DLD1 (cell line): ENCODE data around the gene TNIK.

Source experiments
- in situ Hi-C: cut with HindIII; loops from 2 replicates; pipeline ENCODE4 v1.10.0; 2017; ENCODE audit warnings: low sequenced_read_pairs

TNIK gene

DNA sequence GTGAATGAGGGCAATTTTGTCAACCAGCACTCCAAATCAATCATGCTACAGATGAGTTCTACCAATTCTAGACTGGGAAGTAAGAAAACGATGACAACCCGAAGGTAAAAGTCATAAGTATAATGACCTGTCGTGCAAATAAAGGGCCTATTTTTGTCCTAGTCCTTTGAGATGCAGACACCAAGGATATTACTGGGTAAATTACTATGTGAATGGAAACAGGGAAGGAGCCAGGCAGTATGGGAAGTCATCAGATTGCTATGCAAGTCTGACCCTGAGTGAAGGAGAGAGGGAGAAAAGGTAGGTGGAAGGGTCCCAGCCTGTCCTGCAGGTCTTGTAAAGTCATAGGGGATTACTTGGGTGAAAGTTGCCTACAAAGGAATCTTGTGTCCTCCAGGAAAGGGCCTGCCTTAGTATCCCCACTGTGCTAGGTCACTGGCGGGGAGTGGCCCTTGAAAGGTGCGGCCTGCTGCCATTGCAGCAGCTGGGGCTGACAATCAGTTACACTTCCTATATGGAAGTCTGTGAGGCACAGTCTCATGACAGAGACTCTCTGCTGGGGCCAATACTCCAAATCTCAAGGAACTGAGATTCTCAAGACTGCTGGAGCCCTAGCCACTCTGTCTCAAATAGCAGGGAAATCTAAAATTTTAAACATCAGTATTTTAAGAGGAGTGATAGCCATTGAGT is 283.8 kb downstream of the TNIK start:
- in situ Hi-C loops = no loop called here

DNA sequence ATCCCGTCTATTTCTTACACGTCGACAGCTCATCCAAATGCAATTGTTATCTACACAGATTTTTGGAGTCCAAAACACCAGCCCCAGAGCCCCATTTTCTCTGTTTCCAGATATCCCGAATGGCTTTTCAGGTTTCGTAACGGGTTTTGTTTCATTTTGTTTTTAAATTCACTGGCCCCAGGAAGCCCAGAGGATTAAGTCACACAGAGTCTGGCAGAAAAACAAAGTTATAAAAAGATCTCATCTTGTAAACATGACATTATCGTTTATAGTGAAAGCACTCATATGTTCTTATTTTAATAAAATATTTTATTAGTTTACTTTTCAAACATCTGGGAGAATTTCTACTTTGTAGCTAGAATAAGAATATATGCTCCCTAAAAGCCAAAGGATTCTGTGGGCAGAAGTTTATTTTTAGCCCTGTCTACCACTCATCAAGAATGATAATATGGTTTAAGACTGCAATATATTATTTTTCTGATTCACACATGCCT is 284.4 kb downstream of the TNIK start:
- in situ Hi-C loops = no loop called here

DNA sequence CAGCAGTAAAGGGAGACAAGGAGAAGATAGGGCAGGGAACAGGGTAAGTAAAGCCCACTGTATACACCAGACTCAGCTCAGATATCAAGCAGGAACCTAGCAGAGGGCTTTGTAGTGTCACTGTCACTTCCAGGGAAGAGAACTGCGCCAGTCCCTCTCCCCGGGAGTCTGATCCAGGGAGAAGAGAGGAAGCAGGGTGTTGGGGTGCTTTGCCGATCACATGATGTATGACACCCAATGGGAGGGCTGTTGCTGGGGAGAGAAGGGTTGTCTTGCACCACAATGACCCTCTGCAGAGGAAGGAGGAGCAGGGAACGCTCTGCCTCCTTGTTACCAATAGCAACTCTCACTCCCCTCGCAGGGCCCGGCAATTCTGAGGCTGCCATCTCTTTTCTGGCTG is 286.5 kb downstream of the TNIK start:
- in situ Hi-C loops = no loop called here

DNA sequence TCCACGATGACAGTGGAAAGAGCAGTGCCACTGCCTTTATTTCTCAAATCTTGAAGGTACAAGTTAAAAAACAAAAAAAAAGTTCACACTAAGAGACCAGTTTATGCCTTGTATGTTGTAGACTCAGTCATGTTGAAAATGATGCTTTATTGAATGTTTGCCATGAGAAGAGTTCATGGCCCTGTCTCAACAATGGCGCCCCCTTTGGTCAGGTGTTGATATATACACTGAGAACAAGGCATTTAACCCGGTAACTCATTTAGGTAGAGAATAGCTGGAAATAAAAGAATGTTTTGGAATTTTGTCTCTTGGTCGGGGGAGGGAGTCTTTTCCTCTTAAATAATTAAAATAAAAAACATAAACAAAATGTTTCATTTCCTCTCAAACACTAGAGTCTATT is 288.1 kb downstream of the TNIK start:
- in situ Hi-C loops = no loop called here

DNA sequence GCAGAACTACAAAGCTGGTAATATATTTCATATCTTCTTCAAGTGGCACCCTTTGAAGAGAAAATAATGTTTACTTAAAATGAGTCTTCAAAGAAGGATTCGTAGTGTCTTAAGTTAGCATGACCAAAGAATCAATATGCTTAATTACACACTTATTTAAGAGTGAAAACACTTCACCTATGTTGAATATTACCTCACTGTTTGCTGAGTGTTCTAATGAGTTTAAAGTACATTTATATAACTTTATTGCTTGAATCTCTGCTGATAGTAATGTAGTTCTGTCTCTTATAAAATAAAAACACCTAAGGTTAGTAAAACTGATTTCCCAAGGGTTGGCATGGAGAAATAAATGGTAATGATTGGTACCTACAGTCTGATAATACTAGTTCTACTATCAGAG is 290.3 kb downstream of the TNIK start:
- in situ Hi-C loops = loop anchor here (5.0 kb wide), 1 partner anchor 63 kb away; no protein-coding TSS in a partner anchor

DNA sequence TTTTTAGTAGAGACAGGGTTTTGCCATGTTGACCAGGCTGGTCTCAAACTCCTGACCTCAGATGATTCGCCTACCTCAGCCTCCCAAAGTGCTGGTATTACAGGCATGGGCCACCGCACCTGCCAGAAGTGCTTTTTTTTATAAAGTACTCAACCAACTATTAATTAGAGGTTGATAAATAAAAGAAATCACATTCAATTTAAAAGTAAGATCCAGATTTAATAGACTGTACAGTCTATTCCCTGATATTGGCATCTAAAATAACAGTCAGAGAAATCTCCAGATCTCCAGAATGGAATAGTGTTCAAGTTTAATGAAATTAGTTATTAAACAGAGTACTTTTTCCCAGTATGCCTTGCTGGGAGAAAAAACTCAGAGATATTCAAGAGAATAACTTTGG is 290.8 kb downstream of the TNIK start:
- in situ Hi-C loops = loop anchor here (5.0 kb wide), 1 partner anchor 62 kb away; no protein-coding TSS in a partner anchor

DNA sequence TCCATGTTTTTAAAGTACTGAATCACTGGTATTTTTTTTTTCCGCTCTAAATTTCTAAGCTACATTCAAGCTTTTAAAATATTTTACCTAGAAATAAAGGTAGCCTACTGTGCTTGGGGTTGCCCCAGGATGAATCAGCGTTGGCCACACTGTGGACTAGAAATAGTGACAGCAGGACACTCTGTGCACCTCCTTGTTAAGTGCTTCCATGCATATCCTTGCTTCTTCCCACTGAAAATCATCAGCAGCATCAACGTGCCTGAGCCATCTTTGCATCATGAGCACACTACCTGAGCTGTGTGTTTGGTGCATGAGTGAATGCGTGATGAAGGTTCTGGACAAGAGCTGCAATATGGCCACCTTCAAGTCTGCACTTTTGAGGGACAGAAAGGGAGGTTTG is 291.7 kb downstream of the TNIK start:
- in situ Hi-C loops = loop anchor here (5.0 kb wide), 1 partner anchor 61 kb away; no protein-coding TSS in a partner anchor

DNA sequence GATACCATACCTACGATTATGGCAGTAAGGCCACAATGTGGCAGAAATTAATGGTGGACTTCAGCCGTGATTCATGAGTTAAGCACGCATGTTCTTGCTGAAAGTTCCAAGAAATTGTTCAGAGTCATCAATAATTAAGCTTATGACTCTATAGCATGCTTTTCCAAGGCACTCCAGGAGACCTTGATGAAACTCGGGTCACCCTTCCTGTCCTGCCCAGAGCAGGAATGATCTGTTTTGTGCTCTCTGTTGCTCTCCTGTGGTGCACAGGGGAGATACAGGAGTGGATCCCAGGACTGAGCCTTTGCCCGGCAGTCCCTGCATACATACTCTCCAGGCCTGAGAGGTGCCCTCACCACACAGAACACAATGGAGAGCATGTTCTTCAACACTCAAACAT is 292.1 kb downstream of the TNIK start:
- in situ Hi-C loops = loop anchor here (5.0 kb wide), 1 partner anchor 61 kb away; no protein-coding TSS in a partner anchor

DNA sequence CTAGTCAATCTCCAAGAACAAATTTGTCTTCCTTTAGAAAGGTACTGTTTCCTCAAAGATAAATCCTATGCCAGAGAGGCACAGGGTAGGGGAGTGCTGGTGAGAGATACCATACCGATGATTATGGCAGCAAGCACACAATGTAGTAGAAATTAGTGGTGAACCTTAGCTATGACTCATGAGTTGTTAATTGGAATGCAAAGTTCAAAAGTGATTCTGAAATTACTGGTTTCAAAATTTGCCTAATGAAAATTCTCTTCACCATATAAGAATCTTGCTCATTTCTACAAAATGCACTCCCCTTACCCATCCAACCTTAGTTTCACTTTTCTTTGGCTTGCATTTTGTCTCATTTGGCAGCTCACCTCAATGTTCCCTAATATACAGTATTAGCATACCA is 294.2 kb downstream of the TNIK start:
- in situ Hi-C loops = loop anchor here (5.0 kb wide), 1 partner anchor 59 kb away; no protein-coding TSS in a partner anchor

DNA sequence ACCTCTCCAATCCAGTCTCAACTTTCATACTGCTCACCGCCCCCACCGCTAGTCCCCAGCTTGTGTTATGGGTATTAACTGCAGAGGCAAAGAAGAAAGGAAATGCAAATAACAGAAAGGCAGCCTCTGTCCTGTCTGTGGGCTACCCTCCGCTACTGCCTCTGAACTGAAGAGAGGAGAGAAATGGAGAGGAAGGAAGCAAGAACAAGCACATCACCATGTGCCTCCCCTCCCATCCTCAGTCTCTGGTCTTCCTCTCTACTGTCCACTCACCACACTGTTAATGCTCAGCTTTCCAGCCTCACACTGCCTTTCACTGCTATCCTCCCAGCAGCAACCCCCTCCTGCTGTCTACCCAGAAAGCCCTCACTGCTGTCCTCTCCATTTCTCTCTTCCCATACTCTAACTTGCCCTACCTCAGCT is 294.7 kb downstream of the TNIK start:
- in situ Hi-C loops = loop anchor here (5.0 kb wide), 1 partner anchor 58 kb away; no protein-coding TSS in a partner anchor

DNA sequence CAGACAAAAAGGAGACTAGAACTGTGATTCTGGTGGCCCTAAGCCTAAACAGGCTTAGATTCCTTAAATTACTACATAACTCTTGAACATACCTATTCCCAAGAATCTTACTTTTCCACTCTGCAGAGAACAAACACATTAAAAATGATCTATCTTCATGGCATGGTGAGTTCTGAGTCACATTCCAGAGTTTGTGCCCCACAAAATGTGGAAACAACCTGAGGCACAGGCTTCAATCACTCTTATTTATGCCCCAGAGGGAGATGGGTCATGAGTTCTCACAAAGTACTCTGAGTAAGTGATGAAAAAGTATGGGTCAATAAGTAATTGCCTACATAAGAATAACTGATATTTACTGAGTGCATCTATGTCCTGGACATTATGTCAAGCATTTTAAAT is 296.1 kb downstream of the TNIK start:
- in situ Hi-C loops = no loop called here

DNA sequence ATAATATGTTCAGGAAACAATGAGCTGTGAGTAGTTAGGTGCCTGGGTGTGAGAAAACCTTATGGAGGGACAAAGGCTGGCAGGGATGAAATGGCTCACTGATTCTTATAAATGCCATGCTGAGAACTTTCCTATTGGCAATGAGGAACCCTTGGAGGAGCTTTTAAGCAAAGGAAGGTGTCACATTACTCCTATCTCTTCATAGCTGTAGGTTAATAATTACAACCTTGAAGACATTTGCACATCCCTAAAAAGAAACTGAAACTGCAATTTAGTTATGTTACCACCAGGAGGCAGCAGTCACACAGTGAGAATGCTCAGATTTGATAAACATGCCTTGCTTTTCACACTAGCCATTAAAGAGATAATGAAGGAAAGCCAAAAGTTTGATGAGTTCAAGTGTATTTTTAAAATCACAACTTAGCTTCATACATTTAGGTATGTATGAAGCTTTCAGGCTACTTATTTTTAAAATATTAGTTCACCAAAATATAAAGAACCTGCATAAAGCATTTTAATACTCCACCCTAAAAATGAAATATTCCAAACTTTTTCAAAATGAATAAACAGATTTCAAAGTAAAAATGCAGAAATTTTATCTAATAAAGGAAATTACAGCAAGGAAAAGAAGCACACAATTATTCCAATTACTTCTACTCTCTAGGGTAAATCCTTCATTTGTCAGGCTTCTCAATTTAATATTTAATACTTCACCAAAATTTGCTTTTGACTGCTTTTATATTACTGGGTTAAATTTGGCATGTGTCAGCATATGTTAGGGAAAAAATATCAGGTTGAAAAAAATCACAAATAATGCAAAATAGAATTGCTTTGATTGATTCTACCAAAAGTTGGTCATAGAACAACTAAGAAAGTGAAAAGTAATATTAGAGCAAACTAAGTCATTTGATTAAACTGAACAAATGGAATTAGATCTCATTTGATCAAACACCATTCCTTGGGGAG is 296.8 kb downstream of the TNIK start:
- in situ Hi-C loops = no loop called here

DNA sequence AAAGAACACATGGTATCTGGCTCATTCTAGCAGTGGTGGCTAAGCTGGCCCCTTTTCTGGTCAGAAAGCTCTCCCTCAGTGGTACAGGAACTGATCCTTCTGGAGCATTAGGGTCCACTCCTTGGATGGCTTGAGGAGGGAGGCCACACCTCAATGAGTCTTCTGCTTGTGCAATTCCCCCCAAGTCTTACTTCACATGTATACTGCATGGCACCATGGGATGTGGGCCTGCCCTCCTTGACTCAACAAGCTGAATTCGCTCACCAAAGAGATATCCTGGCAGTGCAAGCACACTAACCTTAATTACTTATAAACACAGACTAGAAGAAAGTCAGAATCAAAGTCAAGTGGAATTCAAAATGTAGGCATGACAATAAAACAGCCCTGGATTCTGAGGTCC is 299.9 kb downstream of the TNIK start:
- in situ Hi-C loops = no loop called here

DNA sequence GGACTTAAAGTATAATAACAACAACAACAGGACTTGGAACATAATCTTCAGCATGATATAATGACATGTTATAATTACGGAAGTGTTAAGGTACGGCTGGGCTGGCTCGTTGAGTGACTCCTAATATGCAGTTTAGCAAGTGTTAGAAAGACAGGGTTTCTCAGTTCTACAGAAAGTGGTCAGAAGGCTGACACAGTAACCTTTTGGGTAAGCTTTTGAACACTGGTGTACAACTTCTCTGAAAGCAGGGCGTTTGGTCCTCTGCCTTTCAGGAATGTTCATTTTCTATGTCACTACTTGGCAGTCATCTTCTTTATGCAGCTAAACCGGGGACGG is 300.4 kb downstream of the TNIK start:
- in situ Hi-C loops = no loop called here

DNA sequence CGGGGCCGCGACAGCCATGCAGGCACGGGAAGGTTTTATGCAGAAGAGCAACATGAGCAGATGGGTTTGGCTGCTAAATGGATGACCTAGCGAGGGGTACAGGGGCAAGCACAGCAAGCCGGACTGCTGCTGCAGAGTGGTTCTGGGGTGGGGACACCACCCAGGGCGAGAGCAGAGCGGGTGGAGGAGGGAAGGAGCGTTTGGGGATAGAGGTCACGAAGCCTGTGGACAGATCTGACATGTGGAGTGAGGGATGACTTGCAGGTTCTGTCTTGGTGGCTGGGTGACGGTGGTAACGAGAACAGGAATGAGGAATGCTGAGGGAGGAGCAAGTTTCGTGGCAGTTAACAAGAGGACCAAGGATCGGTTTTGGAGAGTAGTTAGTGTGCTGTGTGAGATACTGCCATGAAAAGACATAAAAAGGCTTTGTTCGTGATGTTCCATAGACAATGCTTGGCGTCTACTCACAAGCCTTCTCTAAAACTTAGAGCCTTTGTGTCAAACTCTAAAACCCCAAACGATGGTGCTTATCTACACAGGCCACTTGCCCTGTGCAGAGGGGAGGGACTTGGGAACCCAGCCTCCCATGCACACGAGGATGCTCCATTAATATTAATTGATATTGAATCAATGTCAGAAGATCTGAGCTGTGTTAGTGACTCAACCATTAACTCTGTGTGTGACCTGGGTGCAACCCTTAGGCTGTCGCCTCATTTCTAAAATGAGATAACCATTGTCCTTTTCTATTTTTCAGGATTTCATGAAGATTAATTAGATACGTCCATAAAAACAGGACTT is 301.0 kb downstream of the TNIK start:
- in situ Hi-C loops = no loop called here

DNA sequence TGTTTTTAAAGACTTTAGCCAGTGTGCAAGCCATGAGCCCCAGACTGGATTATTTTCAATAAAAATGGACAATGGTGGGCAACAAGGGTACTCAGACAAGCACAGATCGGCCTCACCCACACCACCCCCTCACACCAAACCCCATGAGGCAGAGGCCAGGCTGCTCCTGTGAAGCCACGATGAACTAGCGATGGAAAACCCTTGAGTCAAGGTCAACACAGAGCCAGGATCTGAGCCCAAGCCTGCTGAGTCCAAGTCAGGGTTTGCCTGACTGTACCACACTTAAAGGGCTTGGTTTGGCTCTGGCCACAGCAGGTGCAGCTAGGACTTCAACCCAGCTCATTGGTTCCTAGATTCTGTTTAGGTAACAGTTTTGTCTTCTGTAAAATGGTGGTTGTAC is 302.2 kb downstream of the TNIK start:
- in situ Hi-C loops = no loop called here

DNA sequence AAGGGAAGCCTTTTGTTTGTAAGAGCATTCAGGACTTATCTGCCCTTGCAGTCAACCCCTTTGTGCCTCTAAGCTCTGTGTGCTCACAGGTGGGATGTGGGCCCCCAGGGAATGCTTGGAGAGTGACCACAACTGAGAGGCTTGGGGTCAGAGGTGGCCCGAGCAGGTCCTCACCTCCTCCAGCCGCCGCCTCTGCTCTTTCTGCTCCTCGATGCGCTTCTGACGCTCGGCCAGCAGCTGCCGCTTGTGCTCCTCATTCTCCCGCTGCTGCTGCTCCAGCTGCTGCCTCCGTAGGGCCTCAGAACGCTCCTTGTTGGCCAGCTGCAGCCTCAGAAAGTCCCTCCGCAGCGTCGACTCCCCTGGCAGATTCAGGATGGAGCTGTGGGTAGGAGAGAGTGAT is 302.9 kb downstream of the TNIK start:
- in situ Hi-C loops = no loop called here

DNA sequence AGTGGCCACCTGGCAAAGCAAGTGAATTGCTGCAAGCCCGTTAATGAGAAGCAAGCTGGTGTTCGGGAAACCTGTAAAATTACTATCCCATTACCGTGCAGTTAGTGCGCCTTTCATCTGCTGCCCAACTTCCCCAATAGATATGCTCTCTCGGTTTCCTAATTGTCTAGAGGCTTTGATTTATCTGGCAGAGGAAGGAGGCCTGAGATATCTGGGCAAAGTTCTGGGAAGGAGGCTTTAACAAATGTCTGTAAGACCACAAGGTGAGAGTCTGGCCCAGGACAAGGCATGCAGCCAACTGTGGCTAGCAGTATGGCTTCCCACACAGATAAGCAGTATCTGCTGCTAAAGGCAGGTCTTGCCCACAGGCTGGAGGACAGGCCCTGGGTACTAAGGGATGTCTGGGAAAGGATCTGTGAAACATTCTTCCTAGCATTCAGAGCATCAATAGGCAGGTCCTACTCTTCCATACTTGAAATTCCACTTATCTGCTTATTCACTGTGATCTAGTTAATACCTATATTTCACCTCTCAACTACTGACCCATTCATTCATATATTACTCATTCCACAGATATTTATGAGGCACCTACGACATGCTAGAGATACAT is 303.7 kb downstream of the TNIK start:
- in situ Hi-C loops = no loop called here

DNA sequence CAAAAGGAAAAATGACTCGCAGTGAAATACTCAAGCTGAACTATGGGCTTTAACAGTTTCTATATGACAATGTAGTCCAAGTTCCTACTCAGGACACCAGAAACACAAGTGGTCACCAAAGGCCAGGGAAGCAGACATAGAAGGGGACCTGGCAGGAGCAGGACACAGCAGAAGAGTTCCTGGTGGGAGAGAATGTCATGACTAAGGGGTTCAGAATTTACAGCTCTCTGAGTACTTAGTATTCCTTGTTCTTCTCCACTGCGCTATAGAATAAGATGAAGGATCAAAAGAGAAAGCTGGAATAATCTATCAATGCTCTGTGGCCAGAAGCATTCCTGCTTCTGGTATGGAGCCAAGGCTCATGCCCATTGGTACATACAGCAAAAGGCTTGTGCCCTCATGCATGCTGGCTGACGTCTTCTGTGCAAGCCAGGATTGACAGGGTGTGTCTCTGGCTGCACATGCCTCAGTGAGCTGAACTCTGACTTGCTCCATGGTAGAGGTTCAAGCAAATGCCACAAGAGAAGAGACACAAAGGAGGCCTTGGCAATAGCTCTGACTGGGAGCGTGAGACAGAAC is 305.0 kb downstream of the TNIK start:
- in situ Hi-C loops = no loop called here

DNA sequence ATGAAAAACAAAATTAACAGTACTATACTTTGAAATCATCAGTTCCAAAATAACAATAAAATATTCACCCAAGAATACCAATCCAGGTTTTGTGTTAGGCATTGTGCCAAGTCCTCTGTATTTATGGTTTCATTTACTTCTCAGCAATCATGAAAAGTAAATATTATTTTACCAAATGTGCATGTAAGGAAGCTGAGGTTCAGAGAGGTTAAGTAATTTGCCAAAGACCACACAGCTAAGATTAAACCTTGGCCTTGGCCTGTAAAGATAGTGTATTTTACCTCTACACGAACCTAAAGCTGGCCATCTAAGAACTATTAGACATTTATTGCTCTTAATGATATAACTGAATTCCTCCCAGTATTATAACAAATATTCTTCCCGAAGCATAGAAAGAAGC is 309.3 kb downstream of the TNIK start:
- in situ Hi-C loops = no loop called here
